NCI-H1105 (cell line): ENCODE measurements around the gene EYS.
"Not testable (repeated sequence)": the region's sequence is repeated elsewhere in the genome, so short reads cannot be mapped to it uniquely, and the experiment has no call there.

Experiments used
- DNase-seq: peaks from one replicate; lab custom pipeline; 2025; lab: John Stamatoyannopoulos, UW

EYS gene

GRCh38 chr6:63947792-63948529, 1759.1 kb downstream of the EYS start:
- no peak for DNase-seq

GRCh38 chr6:63945987-63946386, 1761.0 kb downstream of the EYS start:
- DNase-seq = no peak

- no peak for DNase-seq
Measured at GRCh38 chr6:63943826-63944225, 1763.2 kb downstream of the EYS start.

DNA sequence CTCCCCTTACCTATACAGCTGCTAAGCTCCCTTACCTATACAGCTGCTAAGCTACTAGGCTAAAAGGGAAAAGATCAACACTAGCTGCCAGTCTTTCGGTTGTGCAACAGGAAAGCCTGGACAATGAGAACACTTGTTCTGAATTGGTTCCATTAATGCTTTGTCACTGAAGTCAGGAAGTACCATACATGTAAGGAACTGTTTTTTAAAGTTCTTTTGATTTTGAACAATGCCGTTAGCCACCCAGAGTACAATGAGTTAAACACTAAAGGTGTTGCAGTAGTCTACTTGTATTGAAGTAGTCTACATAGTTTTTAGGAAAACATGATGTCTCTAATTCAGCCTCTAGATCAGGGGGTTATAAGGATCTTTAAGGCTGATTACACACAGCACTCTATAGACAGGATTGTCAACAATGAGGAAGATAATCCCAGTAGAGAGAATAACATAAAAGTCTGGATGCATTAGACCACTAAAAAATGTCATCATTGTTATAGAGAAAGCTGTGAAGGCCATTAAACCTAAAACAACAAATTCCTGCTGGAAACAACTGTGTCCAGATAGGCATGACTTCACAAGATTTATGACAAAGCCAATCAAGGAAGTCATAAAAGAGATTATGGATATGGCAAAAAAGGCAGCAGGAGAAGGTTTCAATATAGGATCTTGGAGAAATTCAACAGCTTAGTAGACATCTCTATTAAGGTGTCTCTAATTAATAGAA, 1765.1 kb downstream of the EYS start:
- no peak for DNase-seq

- no peak for DNase-seq
Measured at GRCh38 chr6:63940056-63940455, 1767.0 kb downstream of the EYS start.

GRCh38 chr6:63936399-63936798, 1770.6 kb downstream of the EYS start:
- no peak for DNase-seq

- no peak for DNase-seq
Measured at GRCh38 chr6:63935732-63936131, 1771.3 kb downstream of the EYS start.

GRCh38 chr6:63933948-63934347, 1773.1 kb downstream of the EYS start:
- not testable (repeated sequence) for DNase-seq

DNA sequence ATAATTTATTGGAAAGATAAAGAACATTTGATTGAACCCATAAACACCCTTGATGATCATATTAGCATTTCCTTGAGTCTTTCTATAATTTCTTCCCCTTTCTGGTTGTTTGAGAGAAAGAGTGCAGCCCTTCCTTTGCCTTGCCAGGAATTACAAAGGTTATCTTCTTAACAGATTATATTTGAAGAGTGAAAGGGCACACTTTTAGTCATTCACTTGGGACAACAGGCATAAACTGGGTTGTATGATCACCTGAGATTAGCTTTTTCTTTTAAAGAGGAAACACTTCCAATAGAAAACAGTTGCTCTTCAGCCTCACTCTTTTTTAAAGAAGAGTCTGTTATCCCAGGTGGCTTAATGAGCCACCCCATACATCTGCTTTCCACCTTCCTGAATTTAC, 1776.2 kb downstream of the EYS start:
- DNase-seq = no peak

DNA sequence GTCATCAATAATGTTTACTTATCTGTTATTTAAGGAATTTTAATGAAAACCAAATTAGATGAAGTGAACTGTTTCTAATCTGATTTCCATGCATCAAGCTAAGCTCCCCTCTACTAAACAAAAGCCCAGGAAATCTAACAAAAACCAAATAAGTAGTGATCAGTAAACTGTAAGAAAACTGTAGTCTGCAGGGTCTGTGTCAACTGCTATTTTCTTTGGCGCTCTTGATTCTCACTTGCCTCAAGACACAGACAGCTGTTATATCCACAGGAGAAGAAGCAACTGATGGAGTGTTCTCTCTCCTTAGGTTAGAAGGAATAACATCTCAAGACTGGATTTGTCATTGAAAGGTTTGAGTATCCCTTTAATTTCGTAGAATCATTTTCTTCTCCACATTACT, 1777.9 kb downstream of the EYS start:
- DNase-seq = no peak

DNA sequence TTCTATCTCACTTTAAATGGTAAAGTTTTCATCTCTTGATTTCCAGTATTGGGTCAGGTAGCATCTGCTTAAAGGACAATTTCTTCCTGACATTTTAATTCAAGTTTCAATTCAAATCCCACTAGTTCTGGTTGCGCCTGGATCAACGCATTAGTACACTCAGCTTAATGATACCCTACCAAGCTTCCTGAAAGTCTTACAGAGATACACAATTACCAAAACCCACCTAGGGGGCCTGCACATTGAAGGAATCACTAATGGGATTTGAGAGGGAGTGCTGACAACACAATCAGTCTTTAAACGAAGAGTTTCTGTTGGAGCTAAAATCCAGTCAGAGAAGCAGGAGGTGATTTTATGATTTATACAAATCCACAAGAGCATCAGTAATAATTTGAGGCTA, 1778.4 kb downstream of the EYS start:
- no peak for DNase-seq

- no peak for DNase-seq
Measured at GRCh38 chr6:63926950-63927927, 1779.8 kb downstream of the EYS start.

DNA sequence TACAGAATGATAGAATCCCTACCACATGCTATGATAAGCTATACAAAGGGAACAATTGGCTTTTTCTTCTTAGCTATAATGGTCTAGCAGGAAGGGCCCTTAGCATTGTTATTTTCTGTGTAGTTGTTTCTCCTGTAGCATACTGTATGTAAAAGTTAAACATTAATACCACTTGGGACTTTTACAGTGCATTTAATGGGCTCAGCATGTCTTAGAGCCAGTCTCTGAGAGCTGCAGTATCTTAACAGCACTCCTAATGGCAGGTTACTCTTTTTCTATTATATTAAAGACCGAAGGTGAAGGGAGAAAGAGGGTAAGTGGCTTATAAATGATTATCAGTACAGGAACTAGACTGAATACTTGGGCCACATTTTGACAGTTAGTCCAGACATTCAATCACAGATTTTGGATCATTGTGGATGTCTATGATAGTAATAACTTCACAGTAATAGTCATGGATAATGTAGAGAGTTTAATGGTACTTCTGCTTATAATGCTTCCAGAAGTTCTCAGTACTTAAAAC, 1780.7 kb downstream of the EYS start:
- no peak for DNase-seq

- DNase-seq = no peak
Measured at GRCh38 chr6:63923139-63923739, 1783.8 kb downstream of the EYS start.

DNA sequence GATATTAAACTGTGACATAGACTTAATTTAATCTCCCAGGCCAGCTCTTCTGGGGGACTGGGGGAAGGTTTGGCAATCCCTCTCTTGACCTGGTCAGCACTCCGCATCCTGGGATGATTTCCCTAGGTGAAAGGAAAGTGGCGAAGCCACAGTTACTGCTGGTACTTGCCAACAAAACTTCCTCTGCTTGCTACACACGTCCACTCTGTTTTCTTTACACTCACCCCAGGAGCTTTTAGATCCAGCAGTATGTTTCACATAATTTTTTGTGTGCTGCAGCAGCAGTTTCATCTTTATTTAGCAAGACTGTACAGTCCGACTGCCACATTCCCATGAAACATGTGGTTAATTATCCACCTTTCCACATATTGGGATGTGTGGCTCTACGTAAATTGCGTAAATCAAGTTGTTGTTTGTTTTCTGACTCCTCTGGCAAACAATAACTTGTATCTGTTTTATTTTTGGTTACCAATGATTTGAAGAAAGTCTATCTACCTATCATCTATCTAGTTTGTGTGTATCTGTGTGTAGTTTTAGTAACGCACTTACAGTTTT, 1787.4 kb downstream of the EYS start:
- no peak for DNase-seq

GRCh38 chr6:63912887-63913286, 1794.1 kb downstream of the EYS start:
- DNase-seq = no peak

GRCh38 chr6:63910863-63911551, 1796.0 kb downstream of the EYS start:
- DNase-seq = no peak

DNA sequence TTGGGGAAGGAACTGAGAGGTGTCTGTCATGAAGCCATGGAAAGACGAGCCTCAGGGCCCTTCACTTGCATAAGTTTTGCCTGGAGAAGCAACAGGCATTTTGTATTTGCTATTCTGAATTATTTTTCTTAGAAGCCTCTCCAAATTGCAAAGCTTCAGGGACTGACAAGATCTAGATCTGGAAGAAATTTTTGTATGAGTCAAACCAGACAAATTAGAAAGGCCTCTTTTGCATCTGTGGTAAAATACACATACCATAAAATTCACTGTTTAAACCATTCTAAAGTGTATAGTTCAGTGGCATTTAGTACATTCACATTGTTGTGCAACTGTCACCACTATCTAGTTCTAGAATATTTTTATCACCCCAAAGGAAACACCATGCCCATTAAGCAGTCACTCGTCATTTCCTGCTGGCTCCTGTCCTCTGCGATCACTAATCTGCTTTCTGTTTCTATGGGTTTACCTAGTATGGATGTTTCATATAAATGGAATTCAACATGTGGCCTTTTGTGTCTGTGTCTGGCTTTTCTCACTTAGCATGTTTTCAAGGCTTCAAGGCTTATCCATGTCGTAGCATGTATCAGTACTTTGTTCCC, 1802.3 kb downstream of the EYS start:
- DNase-seq = no peak

DNA sequence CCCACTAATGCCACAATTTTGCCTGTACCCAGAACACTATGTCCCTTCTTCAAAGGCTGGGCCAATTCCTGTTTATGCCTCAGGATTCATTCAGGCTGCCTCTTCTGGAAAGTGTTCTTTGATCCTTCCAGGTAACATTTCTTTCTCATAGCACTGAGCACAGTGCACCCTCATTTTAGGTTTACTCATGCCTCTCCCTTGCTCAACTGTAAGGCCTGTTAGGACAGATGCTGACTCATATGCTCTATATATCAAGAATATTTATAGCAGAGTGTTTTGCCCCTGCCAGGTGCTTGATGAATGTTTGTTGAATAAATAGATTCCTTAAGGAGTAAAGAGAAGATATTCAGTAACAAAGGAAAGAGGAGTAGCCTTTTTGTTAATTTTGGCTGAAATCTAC, 1807.5 kb downstream of the EYS start:
- no peak for DNase-seq

DNA sequence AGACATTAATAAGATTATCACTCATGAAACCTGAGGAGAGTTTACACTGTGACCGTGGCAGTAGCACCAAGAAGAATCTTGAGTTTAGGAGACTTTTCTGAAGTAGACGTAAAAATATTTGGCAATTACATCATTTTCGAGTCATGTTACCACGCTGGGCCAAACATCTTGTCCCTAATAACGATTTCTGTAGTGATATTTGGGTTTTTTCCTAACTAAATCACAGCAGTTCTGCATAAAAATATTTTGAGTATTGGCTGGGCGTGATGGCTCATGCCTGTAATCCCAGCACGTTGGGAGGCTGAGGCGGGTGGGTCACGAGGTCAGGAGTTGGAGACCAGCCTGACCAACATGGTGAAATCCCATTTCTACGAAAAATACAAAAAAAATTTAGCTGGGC, 1809.1 kb downstream of the EYS start:
- no peak for DNase-seq

- DNase-seq = no peak
Measured at GRCh38 chr6:63897459-63897858, 1809.6 kb downstream of the EYS start.
